ENCODE data around the gene SIRT2.

The SIRT2 gene

DNA sequence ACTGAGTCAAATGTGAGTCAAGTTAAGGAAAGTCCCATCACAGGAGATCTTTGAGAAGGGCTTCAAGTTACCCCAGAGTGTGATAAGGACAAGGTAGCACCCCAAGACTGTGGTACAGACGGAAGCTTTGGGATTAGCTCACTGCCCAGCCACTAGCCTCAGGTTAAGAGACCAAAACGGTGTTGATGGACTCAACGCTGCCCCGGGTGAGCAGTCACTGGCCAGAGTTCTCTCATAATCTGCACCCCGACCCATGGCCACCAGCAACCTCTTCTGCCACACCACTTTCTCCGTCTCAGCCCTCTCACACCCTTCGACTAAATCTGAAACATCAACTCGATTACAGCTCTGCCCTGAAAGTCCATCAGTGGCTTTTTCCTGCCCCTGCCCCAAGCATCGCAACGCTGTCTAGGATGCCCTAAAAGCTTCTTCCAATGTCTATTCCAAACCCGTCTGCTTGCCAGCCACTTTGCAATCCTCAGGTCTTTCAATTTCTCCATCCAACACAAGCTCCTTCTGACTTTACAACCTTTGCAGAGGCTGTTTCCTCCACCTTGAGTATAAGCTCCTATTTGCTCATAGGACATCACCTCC, 55.2 kb downstream of the SIRT2 start:
- no peak for DNase-seq (ENCODE audit: low read depth, low spot score)
- in situ Hi-C loops (cut with HindIII; ENCODE audit: low sequenced_read_pairs), result no loop called here
- TF ChIP-seq, protein P1, sequence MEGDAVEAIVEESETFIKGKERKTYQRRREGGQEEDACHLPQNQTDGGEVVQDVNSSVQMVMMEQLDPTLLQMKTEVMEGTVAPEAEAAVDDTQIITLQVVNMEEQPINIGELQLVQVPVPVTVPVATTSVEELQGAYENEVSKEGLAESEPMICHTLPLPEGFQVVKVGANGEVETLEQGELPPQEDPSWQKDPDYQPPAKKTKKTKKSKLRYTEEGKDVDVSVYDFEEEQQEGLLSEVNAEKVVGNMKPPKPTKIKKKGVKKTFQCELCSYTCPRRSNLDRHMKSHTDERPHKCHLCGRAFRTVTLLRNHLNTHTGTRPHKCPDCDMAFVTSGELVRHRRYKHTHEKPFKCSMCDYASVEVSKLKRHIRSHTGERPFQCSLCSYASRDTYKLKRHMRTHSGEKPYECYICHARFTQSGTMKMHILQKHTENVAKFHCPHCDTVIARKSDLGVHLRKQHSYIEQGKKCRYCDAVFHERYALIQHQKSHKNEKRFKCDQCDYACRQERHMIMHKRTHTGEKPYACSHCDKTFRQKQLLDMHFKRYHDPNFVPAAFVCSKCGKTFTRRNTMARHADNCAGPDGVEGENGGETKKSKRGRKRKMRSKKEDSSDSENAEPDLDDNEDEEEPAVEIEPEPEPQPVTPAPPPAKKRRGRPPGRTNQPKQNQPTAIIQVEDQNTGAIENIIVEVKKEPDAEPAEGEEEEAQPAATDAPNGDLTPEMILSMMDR (IDR thresholded peaks at IDR 0.05; ENCODE audit: low read depth, low read length), result no peak
- no peak overlapping the region for H3K4me3 ChIP-seq (ENCODE audit: low read depth, low read length)

DNA sequence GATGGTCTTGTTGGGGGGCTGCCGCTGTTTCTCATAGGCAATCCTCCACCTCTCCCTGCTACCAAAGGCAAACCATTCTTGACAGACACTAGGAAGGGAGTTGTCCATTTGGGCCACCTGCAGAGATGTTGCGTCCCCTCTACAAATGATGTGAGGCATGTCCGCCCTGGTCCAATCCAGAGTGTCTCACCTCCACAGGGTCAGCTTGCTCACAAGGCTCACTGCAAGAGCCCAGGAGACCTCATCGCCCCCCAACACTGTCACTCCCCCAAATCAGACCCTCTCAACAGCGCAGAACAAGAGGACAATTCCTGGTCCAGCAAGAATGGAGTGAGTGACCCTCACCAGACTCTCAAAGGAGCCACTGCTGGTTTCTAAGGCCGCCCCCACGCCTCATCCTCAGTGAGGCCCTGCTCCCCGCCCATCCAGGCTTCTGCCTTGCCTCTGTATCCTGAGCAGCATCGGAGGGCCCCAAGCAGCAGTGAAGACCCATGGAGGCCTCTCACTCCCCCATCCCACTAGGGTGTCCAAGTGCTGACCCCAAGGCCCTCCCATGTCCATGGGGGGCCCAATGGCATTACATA, 56.2 kb downstream of the SIRT2 start:
- in situ Hi-C loops (cut with HindIII; ENCODE audit: low sequenced_read_pairs), result no loop called here
- DNase-seq (ENCODE audit: low read depth, low spot score), result no peak
- H3K4me3 ChIP-seq (ENCODE audit: low read depth, low read length), result no peak overlapping the region
- TF ChIP-seq, protein P1 (IDR thresholded peaks at IDR 0.05; ENCODE audit: low read depth, low read length), result no peak

DNA sequence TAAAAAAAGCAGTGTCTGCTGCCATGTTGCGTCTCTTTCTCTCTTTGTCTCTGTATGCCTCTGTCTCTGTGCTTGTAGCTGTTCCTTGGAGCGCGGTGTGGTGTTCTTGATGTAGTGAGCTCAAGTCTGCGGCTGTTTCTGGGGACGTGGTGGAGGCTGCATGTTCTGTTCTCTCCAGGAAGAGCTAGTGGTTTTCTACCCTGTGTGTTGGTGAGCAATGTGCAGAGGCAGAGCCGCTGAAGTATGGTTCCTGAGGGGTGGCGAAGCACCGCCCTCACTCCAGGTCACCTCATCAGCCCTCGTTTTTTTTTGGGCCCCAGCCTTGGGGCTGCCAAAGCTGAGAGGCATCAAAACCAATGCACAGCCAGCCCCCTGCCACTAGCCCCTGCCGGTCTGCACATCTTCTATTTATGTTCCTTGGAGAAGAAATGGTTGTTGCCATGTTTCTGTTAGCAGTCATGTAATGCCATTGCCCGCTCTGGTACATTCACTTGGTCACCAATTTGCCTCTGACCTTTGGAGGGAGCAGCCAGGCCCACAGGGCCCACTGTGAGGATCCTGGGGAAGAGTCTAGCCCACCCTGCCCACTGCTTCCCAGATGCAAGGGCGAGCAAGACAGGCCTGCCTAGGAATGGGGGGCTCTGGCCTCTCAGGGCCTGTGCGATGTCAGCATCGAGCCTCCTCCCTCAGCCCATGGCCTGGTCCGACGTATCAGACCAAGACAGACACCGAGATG, 56.8 kb downstream of the SIRT2 start:
- DNase-seq (ENCODE audit: low read depth, low spot score), result no peak
- TF ChIP-seq, protein P1 (IDR thresholded peaks at IDR 0.05; ENCODE audit: low read depth, low read length), result no peak
- in situ Hi-C loops (cut with HindIII; ENCODE audit: low sequenced_read_pairs), result no loop called here
- no peak overlapping the region for H3K4me3 ChIP-seq (ENCODE audit: low read depth, low read length)

DNA sequence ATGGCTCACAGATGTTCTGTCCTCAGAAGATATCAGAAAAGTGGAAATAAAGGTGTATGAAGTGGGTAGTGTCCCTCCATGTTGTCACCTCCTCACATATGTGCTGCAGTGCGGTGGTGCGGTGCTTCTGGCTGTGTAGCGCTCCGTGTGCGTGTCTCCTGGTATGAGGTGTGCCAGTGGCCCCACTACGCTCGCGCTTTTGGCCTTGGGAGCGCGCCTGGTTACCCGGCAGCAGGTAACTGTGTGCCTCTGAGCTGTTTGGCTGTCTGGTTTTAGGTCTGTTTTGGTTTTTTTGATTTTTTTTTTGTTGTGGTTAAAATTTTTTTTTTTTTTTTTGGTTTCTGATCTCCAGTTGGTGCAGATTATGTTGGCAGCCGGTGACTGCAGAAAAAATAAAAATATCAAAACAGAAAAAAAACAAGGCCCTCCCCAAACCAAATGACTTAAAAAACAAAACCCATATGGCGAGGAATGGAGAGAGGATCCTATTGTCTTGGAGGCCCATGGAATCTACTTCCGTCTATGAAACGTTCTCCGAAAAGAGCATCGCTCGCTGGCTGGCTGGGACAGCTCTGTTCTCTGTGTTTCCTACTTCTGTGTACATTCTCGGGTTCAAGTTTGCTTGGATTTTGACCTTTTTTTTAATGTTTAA, 57.5 kb downstream of the SIRT2 start:
- no peak for DNase-seq (ENCODE audit: low read depth, low spot score)
- TF ChIP-seq, protein P1 (IDR thresholded peaks at IDR 0.05; ENCODE audit: low read depth, low read length), result no peak
- in situ Hi-C loops (cut with HindIII; ENCODE audit: low sequenced_read_pairs), result no loop called here
- H3K4me3 ChIP-seq (ENCODE audit: low read depth, low read length), result no peak overlapping the region

DNA sequence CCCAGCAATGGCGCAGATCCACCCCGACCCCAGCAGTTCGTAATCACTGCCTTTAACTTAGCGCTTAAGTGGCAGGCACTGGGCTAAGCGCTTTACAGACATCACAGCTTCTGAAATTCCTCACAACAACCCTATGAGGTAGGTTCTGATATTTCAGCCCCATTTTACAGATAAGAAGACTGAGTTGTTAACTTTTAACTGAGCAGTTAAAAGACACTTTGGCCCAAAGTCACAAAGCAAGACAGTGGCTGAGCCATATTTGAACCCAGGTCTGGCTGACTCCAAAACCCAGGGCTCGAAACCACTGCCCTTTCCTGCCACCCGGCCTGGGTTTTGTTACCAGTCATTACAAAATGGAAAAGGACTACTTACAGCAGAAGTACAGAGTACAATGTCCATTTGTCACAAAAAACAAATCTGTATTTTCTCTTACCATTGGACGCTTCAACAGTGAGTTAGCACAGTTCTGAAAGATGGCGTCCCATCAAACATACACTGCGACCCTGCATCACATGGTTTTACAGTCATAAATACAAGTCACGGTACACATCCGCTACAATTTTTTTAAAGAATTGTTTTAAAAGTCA, 58.1 kb downstream of the SIRT2 start:
- H3K4me3 ChIP-seq (ENCODE audit: low read depth, low read length), result no peak overlapping the region
- TF ChIP-seq, protein P1 (IDR thresholded peaks at IDR 0.05; ENCODE audit: low read depth, low read length), result no peak
- DNase-seq (ENCODE audit: low read depth, low spot score), result no peak
- in situ Hi-C loops (cut with HindIII; ENCODE audit: low sequenced_read_pairs), result no loop called here

DNA sequence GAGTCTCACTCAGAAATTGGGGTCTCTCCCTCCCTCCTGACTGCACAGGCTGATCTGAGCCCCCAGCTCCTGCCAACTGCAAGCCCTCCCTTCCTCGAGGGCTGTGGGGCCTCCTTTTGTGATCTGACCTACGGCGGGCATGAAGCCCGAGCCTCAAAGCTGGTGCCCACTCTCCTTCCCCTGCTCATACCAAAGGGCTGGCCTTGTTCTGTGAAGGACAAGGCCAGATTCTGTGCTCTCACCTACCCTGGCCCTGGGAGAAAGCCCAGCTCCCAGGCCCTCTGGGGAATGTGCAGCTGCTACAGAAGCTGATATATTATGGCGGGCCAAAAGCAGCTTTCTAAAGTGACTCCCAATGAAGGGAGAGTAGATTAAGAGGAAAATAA, 58.8 kb downstream of the SIRT2 start:
- no peak overlapping the region for H3K4me3 ChIP-seq (ENCODE audit: low read depth, low read length)
- in situ Hi-C loops (cut with HindIII; ENCODE audit: low sequenced_read_pairs), result no loop called here
- no peak for DNase-seq (ENCODE audit: low read depth, low spot score)
- TF ChIP-seq, protein P1 (IDR thresholded peaks at IDR 0.05; ENCODE audit: low read depth, low read length), result no peak
